BJ (cell line): ENCODE data around the gene MAPK6. TPM values are rescaled to one million over a fixed set of nuclear protein-coding genes. Genes with fewer than 3 reads are reported as not detected.
"Not testable (repeated sequence)": the region's sequence is repeated elsewhere in the genome, so short reads cannot be mapped to it uniquely, and the experiment has no call there.

Source experiments
- CTCF ChIA-PET: fragments of 350-600 bp; formaldehyde crosslinking; extraction: SDS; loops from one replicate; lab custom pipeline; 2021; ENCODE audit warnings: antibody characterized with exemption, inconsistent platforms; lab: Yijun Ruan, JAX
- POLR2A ChIA-PET: fragments of 300-600 bp; sonication (Branson Sonifier 250); formaldehyde crosslinking; extraction: SDS; loops from one replicate; lab custom pipeline; 2021; ENCODE audit warnings: antibody characterized with exemption; lab: Charles Lee
- DNase-seq: peaks from one replicate; pipeline ENCODE4 v3.0.0-alpha.2; 2011; ENCODE audit warnings: low read depth
- H3K27me3 ChIP-seq: 2 replicates; pipeline ENCODE4 v1.6.0; 2011; ENCODE audit warnings: low read length; ENCODE audit not compliant: control insufficient read depth, insufficient read depth
- H3K36me3 ChIP-seq: 2 replicates; pipeline ENCODE4 v1.5.1; 2011; ENCODE audit warnings: low read length; ENCODE audit not compliant: control insufficient read depth, insufficient read depth
- H3K4me3 ChIP-seq: 2 replicates; pipeline ENCODE4 v1.5.1; 2011; ENCODE audit warnings: low read depth, mild to moderate bottlenecking, control low read depth, low read length
- polyA plus RNA-seq: library from polyadenylated mRNA; depleted of rRNA; stranded (reverse); fragments of >200 nt; gene quantifications from 2 replicates; pipeline ENCODE4 v1.2.3, GENCODE V29; 2011
- TF ChIP-seq, protein P1 (sequence below): IDR thresholded peaks from 2 replicates; pipeline ENCODE4 v1.5.1; 2011; ENCODE audit warnings: low read depth, mild to moderate bottlenecking, control low read depth, inconsistent platforms, low read length, moderate library complexity; ENCODE audit not compliant: insufficient read depth

Gene MAPK6
- polyA plus RNA-seq, 1 experiment, result 21.2 TPM

DNA sequence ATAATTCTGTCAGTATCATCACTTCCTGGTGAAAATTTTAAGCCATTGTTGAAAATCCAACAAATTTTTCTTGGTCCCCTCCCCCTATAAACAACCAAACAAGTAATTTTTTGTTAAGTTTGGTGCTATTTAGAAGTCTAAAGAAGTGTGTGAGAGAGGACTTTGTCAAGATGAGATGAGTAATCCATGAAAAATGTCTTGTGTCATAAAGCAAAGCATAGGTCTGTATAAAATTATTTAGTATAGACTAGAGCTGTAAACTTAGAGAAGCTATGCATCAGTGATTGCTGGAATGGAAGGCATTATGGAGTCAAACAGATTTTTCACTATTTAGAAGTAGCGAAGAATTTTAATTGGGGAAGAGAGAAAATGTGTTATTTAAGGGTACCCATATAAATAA is 31.4 kb downstream of the MAPK6 start:
- TF ChIP-seq, protein P1, sequence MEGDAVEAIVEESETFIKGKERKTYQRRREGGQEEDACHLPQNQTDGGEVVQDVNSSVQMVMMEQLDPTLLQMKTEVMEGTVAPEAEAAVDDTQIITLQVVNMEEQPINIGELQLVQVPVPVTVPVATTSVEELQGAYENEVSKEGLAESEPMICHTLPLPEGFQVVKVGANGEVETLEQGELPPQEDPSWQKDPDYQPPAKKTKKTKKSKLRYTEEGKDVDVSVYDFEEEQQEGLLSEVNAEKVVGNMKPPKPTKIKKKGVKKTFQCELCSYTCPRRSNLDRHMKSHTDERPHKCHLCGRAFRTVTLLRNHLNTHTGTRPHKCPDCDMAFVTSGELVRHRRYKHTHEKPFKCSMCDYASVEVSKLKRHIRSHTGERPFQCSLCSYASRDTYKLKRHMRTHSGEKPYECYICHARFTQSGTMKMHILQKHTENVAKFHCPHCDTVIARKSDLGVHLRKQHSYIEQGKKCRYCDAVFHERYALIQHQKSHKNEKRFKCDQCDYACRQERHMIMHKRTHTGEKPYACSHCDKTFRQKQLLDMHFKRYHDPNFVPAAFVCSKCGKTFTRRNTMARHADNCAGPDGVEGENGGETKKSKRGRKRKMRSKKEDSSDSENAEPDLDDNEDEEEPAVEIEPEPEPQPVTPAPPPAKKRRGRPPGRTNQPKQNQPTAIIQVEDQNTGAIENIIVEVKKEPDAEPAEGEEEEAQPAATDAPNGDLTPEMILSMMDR, result no peak
- no peaks in the 10 kb centered on the region for H3K27me3 ChIP-seq
- H3K36me3 ChIP-seq, result peaks cover 1% of the 10 kb centered on the region
- ChIA-PET CTCF (interaction anchor here (1.0 kb wide), 1 partner anchor 28 kb away, joined by 3 read pairs; no protein-coding TSS in a partner anchor), POLR2A (no interaction called here)
- no peak overlapping the region for H3K4me3 ChIP-seq
- no peak for DNase-seq

DNA sequence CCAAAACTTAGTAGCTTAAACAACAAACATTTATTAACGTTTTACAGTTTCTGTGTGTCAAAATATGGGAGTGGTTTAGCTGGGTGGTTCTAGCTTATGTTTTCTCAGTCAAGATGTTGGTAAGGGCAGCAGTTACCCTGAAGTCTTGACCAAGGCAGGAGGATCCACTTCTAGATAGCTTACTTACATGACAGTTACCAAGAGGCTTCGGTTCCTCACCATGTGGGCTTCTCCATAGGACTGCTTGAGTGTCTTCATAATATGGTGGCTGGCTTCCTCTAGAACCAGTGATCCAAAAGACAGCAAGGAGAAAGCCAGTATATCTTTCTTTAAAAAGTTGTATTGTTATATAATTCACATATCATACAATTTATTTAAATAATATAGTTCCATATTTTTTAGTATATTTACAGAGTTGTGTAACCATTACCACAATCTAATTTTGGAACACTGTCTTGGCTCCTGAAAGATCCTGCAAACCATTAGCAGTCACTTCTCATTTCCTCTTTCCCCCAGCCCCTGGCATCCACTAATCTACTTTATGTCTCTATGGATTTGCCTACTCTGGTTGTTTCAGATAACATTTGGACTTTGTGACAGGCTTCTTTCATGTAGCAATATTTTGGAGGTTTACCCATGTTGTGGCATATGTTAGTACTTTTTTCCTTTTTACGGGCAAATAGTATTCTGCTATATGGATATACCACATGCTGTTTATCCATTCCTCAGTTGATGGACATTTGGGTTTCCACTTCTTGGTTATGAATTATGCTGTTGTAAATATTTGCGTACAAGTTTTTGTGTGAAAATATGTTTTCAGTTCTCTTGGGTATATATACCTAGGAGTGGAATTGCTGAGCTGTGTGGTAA is 33.3 kb downstream of the MAPK6 start:
- TF ChIP-seq, protein P1, result no peak
- DNase-seq, result no peak
- Histone ChIP-seq H3K27me3 (no peaks in the 10 kb centered on the region), H3K4me3 (no peak overlapping the region), H3K36me3 (peaks cover 3% of the 10 kb centered on the region)
- CTCF ChIA-PET, result interaction anchor here (1.2 kb wide), 2 partner anchors 14 to 27 kb away, joined by 3 read pairs; no protein-coding TSS in a partner anchor
- POLR2A ChIA-PET, result interaction anchor here (0.6 kb wide), 1 partner anchor 16 kb away, joined by 3 read pairs; no protein-coding TSS in a partner anchor

DNA sequence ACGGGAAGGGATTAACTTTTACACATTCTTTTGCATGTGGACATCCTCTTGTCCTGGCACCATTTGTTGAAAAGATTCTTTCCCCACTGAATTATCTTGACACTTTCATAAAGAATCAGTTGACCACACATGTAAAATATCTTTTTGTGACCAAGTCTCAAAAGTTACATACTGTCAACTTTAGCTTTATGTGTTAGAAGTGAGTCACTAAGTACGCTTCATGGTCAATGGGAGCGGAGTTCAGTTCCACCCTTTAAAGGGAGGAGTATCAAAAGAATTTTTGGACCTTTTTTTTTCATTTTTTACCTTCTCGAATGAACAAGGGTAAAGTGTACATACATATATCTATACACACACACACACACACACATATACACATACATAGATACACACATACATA is 35.4 kb downstream of the MAPK6 start:
- Histone ChIP-seq H3K27me3 (no peaks in the 10 kb centered on the region), H3K4me3 (no peak overlapping the region), H3K36me3 (peaks cover 5% of the 10 kb centered on the region)
- CTCF ChIA-PET, result no interaction called here
- TF ChIP-seq, protein P1, result no peak
- no peak for DNase-seq
- POLR2A ChIA-PET, result no interaction called here

DNA sequence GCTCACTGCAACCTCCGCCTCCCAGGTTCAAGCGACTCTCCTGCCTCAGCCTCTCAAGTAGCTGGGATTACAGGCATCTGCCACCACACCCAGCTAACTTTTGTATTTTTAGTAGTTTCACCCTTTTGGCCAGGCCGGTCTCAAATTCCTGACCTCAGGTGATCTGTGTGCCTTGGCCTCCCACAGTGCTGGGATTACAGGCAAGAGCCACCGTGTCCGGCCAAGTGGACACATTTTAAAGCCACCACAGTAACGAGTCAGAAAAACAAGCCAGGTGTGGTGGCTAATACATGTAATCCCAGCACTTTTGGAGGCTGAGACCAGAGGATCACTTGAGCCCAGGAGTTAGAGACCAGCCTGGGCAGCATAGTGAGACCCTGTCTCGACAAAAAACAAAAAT is 35.8 kb downstream of the MAPK6 start:
- H3K4me3 ChIP-seq, CTCF ChIA-PET, H3K36me3 ChIP-seq, POLR2A ChIA-PET, DNase-seq, H3K27me3 ChIP-seq: not testable (repeated sequence)

DNA sequence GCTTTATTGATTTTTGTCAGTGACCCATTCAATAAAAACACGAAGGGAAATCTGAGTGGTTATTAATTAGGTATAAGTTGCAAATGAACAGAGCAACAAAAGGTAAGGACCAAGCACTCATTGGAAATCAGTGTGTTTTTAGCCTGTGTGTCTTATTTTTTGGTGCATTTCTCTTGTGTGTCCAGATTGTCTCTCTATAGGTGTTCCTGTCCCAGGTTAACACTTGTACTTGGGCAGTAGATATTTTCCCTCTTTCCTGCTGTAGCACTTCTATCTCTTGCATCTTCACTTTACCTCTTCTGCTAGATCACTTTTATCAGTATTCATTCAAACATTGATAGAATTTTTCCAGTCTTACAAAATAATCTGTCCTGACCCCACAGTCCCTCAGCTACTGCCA is 37.0 kb downstream of the MAPK6 start:
- ChIA-PET POLR2A (no interaction called here), CTCF (no interaction called here)
- H3K36me3 ChIP-seq, result peaks cover 10% of the 10 kb centered on the region

More for the DNA sequence above, 37.0 kb downstream of the MAPK6 start:
- no peak for DNase-seq
- Histone ChIP-seq H3K27me3 (no peaks in the 10 kb centered on the region), H3K4me3 (no peak overlapping the region)
- TF ChIP-seq, protein P1, result no peak
